Fibroblast of peridontal ligament (primary cell): ENCODE data around the gene UBE2L3.
"Not testable (repeated sequence)": the region's sequence is repeated elsewhere in the genome, so short reads cannot be mapped to it uniquely, and the experiment has no call there.

Experiments
- DNase-seq: peaks from one replicate; pipeline ENCODE4 v3.0.0-alpha.2; 2010; ENCODE audit errors: extremely low read depth

UBE2L3 gene

GRCh38 chr22:21602579-21602978 is 35.1 kb downstream of the UBE2L3 start:
- no peak for DNase-seq

GRCh38 chr22:21603973-21604372 is 36.5 kb downstream of the UBE2L3 start:
- no peak for DNase-seq

GRCh38 chr22:21605887-21606564 is 38.5 kb downstream of the UBE2L3 start:
- DNase-seq: no peak

GRCh38 chr22:21606775-21607174 is 39.3 kb downstream of the UBE2L3 start:
- DNase-seq: no peak

GRCh38 chr22:21609556-21610157 is 42.1 kb downstream of the UBE2L3 start:
- not testable (repeated sequence) for DNase-seq

- DNase-seq: peak; percentile 7
Observed at GRCh38 chr22:21611210-21611977, 43.9 kb downstream of the UBE2L3 start.

GRCh38 chr22:21612858-21613257 is 45.3 kb downstream of the UBE2L3 start:
- no peak for DNase-seq

GRCh38 chr22:21613553-21614233 is 46.2 kb downstream of the UBE2L3 start:
- DNase-seq: no peak

GRCh38 chr22:21615731-21616130 is 48.2 kb downstream of the UBE2L3 start:
- no peak for DNase-seq

- DNase-seq: not testable (repeated sequence)
Observed at GRCh38 chr22:21617337-21617736, 49.8 kb downstream of the UBE2L3 start.

- DNase-seq: no peak
Observed at GRCh38 chr22:21621025-21621424, 53.5 kb downstream of the UBE2L3 start.

- peak; percentile 31 for DNase-seq
Observed at GRCh38 chr22:21622011-21622918, 54.8 kb downstream of the UBE2L3 start.

- DNase-seq: no peak
Observed at GRCh38 chr22:21622919-21623647, 55.6 kb downstream of the UBE2L3 start.

GRCh38 chr22:21623648-21623970 is 56.1 kb downstream of the UBE2L3 start:
- no peak for DNase-seq

- DNase-seq: peak; percentile 45
Observed at GRCh38 chr22:21624120-21624879, 56.8 kb downstream of the UBE2L3 start.

- no peak for DNase-seq
Observed at GRCh38 chr22:21624880-21625791, 57.6 kb downstream of the UBE2L3 start.

- no peak for DNase-seq
Observed at GRCh38 chr22:21626073-21626734, 58.7 kb downstream of the UBE2L3 start.

GRCh38 chr22:21626735-21627469 is 59.4 kb downstream of the UBE2L3 start:
- no peak for DNase-seq
